Mesodermal cell (in vitro differentiated cells): Measurements from ENCODE around the gene FBF1.

Source experiments
- H3K27ac ChIP-seq: 2 replicates; pipeline ENCODE4 v1.7.0; 2013; ENCODE audit warnings: mild to moderate bottlenecking, low read depth, low read length, moderate library complexity; ENCODE audit not compliant: severe bottlenecking
- H3K36me3 ChIP-seq: 2 replicates; pipeline ENCODE4 v1.7.1; 2013; ENCODE audit warnings: mild to moderate bottlenecking, low read length, moderate library complexity; ENCODE audit not compliant: control insufficient read depth, insufficient read depth
- H3K4me1 ChIP-seq: one replicate; pipeline ENCODE4 v1.7.1; 2013; ENCODE audit warnings: mild to moderate bottlenecking, low read length; ENCODE audit not compliant: insufficient read depth, control insufficient read depth, poor library complexity, severe bottlenecking
- H3K4me3 ChIP-seq: 2 replicates; pipeline ENCODE4 v1.7.0; 2013; ENCODE audit warnings: low read length, control low read depth, mild to moderate bottlenecking; ENCODE audit not compliant: insufficient read depth, poor library complexity, severe bottlenecking; ENCODE audit errors: extremely low read depth
- H3K9me3 ChIP-seq: 2 replicates; pipeline ENCODE4 v1.7.1; 2013; ENCODE audit warnings: mild to moderate bottlenecking, low read length, moderate library complexity; ENCODE audit not compliant: control insufficient read depth
- WGBS, 2 experiments: methylation state at CpG; one replicate each; pipeline ENCODE4 v1.1.5; 2013; ENCODE audit warnings: missing lambda C conversion rate in 2 of 2; ENCODE audit not compliant: insufficient coverage in 2 of 2; 5-methylcytosine and 5-hydroxymethylcytosine counted together

FBF1 gene

DNA sequence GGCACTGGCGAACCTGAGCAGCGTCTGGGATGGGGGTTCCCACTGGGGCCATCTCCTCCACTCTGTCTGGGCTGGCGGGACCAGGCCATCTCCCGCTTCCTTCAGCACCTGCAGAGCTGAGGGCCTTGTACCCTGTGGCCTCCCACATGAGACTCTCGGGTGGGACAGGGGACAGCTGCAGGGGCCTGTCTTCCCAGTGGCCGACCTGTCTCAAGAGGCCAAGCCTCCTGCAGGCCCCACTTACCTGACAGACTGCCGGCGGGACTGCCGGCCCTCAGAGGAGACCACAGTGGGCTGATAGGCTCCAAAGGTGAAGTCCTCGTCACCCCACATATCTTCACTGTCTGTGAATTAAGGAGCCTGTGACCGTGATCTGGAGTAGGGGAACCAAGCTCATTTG is 15.7 kb downstream of the FBF1 start:
- no peak overlapping the region for H3K4me3 ChIP-seq
- H3K36me3 ChIP-seq, result no peaks in the 10 kb centered on the region
- H3K27ac ChIP-seq, result no peak overlapping the region
- H3K9me3 ChIP-seq, result no peaks in the 10 kb centered on the region
- H3K4me1 ChIP-seq, result no peaks in the 10 kb centered on the region
- 85 to 95% methylated on average over 9 to 10 of the region's 11 CpGs for WGBS, 2 experiments

- no peaks in the 10 kb centered on the region for H3K4me1 ChIP-seq
- WGBS, 2 experiments, result 93 to 95% methylated on average over 18 of the region's 19 CpGs
- no peak overlapping the region for H3K4me3 ChIP-seq
- no peak overlapping the region for H3K27ac ChIP-seq
- no peaks in the 10 kb centered on the region for H3K36me3 ChIP-seq
- H3K9me3 ChIP-seq, result no peaks in the 10 kb centered on the region
These were observed 17.6 kb downstream of the FBF1 start for GRCh38 chr17:75922963-75923874.

DNA sequence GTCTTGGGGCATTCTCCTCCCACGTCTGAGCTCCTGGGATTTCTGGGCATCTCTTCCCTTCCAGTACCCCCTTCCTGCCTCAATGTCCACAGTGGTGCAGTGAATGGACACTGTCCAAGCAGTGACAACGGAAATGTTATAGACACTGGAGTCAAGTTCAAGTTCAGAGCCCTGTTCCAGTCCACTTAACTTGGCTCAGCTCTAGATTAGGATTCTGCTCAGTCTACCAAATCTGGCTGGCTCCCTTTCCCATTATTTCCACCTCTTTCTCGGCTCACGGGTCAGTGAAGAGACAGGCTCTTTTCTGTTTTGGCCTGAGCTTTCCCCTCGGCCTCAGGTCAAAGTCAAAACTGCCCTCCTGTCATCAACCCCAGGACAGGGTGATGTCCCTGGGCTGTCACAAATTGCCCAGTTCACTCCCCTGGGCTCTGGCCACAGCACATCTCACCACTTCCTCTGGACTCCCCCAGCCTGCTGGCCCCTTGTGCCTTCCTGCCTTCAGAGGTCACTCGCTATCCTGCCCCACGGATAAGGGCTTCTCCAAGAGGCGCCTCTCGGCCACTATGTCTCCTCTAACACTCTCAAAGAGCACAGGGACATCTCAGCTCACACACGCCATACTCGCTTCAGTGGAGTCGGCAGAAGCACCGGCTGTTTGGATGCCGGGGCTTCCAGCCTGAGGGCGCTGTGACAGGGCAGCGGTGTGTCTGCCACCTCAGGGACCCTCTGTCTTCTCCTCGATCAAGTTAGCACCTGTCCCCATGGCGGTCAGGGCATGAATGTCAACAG is 18.5 kb downstream of the FBF1 start:
- Histone ChIP-seq H3K36me3 (no peaks in the 10 kb centered on the region), H3K27ac (no peak overlapping the region)
- 93 to 96% methylated on average over 17 to 18 of the region's 18 CpGs for WGBS, 2 experiments

GRCh38 chr17:75921596-75921995 is 19.2 kb downstream of the FBF1 start:
- Histone ChIP-seq H3K4me1 (no peaks in the 10 kb centered on the region), H3K4me3 (no peak overlapping the region), H3K9me3 (no peaks in the 10 kb centered on the region), H3K27ac (no peak overlapping the region), H3K36me3 (no peaks in the 10 kb centered on the region)
- WGBS, 2 experiments, result 93 to 99% methylated on average over 11 to 12 of the region's 15 CpGs

More for the DNA sequence above, 18.5 kb downstream of the FBF1 start:
- Histone ChIP-seq H3K9me3 (no peaks in the 10 kb centered on the region), H3K4me3 (no peak overlapping the region), H3K4me1 (no peaks in the 10 kb centered on the region)

DNA sequence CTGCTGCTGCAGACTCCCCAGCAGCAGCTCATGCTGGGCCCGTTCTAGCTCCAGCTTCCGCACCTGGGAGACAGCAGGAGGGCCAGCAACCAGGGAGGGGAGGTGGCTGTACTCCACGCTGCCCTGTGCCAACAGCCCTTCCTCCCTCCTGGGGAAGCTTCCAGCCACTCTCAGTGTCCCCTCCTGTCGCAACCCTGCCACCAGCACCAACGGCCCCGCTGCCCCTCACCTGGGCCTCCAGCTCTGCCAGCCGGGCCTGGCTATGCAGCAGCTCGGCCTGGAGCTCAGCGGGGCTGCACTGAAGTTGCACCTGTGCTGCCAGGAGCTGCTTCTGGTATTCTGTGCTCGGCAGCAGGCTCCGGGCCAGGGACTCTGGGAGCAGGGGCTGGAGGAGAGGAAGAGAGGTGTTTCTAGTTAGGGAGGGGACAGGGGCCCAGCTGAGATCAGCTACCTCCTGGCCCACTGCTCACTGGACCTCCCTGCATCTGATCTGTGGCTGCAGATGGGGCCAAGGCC is 20.7 kb downstream of the FBF1 start:
- 93 to 95% methylated on average over 7 to 10 of the region's 11 CpGs for WGBS, 2 experiments
- H3K9me3 ChIP-seq, result no peaks in the 10 kb centered on the region
- H3K4me3 ChIP-seq, result no peak overlapping the region
- no peaks in the 10 kb centered on the region for H3K4me1 ChIP-seq
- H3K36me3 ChIP-seq, result no peaks in the 10 kb centered on the region
- H3K27ac ChIP-seq, result no peak overlapping the region

GRCh38 chr17:75919611-75920010 is 21.2 kb downstream of the FBF1 start:
- no peak overlapping the region for H3K27ac ChIP-seq
- no peaks in the 10 kb centered on the region for H3K9me3 ChIP-seq
- 92 to 96% methylated on average over 21 to 22 of the region's 22 CpGs for WGBS, 2 experiments
- H3K36me3 ChIP-seq, result no peaks in the 10 kb centered on the region
- H3K4me1 ChIP-seq, result no peaks in the 10 kb centered on the region
- H3K4me3 ChIP-seq, result no peak overlapping the region

GRCh38 chr17:75917917-75918445 is 22.9 kb downstream of the FBF1 start:
- Histone ChIP-seq H3K36me3 (no peaks in the 10 kb centered on the region), H3K9me3 (no peaks in the 10 kb centered on the region), H3K4me3 (no peak overlapping the region), H3K4me1 (no peaks in the 10 kb centered on the region), H3K27ac (no peak overlapping the region)
- 95 to 96% methylated on average over 22 to 24 of the region's 31 CpGs for WGBS, 2 experiments

- Histone ChIP-seq H3K27ac (no peak overlapping the region), H3K4me1 (no peaks in the 10 kb centered on the region), H3K36me3 (no peaks in the 10 kb centered on the region), H3K4me3 (no peak overlapping the region), H3K9me3 (no peaks in the 10 kb centered on the region)
- WGBS, 2 experiments, result 93 to 96% methylated on average over 14 to 20 of the region's 23 CpGs
These were observed 23.5 kb downstream of the FBF1 start for GRCh38 chr17:75917141-75917916.

- Histone ChIP-seq H3K4me3 (no peak overlapping the region), H3K36me3 (no peaks in the 10 kb centered on the region), H3K4me1 (no peaks in the 10 kb centered on the region), H3K9me3 (no peaks in the 10 kb centered on the region), H3K27ac (no peak overlapping the region)
- 81 to 94% methylated on average over 6 of the region's 8 CpGs for WGBS, 2 experiments
These were observed 25.6 kb downstream of the FBF1 start for GRCh38 chr17:75915268-75915667.

GRCh38 chr17:75914643-75915267 is 26.1 kb downstream of the FBF1 start:
- 92% methylated on average over 27 to 30 of the region's 34 CpGs for WGBS, 2 experiments
- no peaks in the 10 kb centered on the region for H3K4me1 ChIP-seq
- H3K27ac ChIP-seq, result no peak overlapping the region
- H3K9me3 ChIP-seq, result no peaks in the 10 kb centered on the region
- no peaks in the 10 kb centered on the region for H3K36me3 ChIP-seq
- H3K4me3 ChIP-seq, result no peak overlapping the region
